ENCODE data around the gene TLR6.

The TLR6 gene

DNA sequence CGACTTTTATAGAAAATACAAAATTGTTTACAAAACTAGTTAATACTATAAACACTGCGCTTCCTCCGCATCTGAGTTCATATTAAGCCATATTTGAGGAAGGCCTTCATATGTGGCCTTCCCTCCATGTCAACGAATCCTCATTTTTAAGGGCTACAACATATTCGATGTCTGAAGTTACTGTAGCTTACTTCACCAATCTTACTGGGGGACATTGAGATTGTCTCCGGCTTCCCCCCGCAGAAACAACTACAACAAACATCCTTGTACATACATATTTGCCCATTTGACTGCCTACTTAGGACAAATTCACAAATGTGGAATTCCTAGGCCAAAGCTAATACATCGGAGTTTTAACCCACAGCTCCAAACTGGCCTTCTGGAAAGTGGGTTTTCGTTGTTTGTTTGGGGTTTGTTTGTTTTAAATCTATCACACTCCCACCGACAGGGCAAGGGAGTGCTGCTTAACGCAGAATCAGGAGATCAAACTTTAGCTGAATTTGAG lies 10.4 kb upstream of the TLR6 start:
- no peak for DNase-seq

DNA sequence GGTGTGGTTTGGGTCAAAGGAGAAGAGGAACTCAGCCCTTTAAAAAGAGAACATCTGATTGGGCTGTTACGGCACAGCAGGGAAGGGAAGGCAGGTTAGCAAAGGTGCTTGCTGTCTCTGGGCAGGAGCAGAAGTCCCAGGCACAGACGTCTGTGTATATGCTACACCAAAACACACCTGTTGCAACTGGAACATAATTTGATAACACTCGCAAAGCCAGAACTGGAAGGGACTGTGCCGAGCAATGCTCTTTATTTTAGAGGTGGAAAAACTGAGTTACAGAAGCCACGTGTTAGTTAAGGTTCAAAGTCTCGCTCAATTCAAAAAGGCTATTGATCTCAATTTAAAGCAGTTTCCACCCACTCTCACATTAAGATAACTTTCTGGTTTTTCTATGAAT lies 8.8 kb upstream of the TLR6 start:
- DNase-seq: no peak

DNA sequence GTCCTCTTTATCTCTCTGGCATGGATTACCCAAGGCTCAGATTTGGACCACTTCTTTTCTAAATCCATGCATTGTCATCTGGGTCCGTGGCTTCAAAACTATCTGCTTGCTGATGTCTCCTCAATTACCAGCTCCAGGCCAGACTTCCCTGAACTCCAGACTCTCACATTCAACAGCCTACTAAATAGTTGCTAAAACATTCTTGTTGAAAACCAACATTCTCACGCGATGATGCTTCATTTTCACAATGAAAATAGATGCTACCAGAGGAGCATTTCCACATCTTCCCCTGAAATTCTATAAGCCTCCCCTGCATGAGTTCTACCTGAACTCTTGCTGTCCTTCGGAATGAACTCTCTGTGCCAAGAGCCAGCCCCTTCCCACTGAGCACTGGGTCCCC lies 5.2 kb upstream of the TLR6 start:
- no peak for DNase-seq

GRCh38 chr4:38860788-38861424 lies 4.3 kb upstream of the TLR6 start:
- no peak for DNase-seq

GRCh38 chr4:38859501-38859900 lies 2.9 kb upstream of the TLR6 start:
- no peak for DNase-seq

DNA sequence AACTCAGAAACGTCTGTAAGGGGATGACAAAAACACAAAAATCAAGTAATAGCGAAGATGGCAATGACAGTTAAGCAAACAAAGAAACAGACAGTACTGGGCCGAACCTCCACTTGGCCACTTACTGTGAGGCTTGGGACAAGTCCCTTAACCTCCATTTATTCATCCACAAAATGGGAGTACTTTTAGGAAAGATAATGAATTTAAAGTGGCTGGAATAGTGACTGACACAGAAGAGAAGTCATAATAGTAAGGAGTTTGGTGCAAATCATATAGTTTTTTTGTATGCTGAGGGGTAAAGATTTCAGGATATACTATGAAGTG lies 1.4 kb upstream of the TLR6 start:
- DNase-seq: no peak

DNA sequence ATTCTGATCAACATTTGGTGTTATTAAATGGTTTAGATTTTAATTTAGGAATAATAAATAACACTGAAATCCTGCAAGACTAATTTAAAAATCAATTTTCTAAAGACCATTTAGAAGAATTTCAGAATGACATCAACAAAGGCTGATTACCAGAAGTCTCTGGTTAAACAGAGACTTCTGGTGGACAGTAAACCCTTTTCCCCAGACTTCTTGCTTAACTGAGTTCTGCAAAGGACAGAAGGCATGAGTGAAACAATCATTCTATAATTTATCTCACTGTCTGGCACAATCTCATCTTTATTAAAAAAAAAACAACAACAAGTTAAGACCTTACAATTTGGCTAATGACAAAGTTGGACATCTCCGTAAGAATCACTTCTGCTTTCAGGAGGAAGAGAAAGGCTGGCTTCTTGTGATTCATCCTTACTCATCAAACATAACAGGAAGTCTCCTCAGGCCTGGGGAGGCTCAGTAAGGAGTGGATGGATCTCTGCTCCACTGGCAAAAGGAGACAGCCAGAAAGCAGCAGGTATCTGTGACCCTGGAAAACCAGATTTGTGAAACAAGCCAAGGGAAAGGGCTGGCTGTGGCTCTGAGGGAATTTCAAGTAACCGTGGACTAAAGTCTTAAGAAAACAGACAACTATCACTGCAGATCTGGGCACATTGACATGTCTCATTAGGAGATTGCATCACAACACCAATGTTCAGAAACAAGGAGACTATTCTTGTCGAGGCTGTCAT lies 908 bp upstream of the TLR6 start:
- no peak for DNase-seq

DNA sequence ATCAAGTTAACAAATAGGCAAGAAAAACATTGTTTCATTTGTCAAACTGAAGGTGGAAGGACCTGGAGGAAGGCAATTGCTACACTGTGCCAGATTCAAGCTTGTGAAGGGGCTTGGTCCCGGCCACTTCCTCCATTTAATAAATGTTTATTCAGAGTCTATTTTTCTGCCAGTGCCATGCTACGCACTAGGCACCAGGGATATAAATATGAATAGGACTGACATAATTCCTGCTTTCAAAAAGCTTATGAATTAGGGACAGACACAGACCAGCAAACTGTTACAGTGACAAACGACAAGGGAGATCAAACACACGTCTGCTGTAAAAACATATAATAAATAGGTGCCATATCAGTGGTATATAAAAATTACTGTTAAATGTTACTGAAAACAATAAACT lies 571 bp downstream of the TLR6 start:
- no peak for DNase-seq

GRCh38 chr4:38855466-38855865 lies 1.2 kb downstream of the TLR6 start:
- no peak for DNase-seq

DNA sequence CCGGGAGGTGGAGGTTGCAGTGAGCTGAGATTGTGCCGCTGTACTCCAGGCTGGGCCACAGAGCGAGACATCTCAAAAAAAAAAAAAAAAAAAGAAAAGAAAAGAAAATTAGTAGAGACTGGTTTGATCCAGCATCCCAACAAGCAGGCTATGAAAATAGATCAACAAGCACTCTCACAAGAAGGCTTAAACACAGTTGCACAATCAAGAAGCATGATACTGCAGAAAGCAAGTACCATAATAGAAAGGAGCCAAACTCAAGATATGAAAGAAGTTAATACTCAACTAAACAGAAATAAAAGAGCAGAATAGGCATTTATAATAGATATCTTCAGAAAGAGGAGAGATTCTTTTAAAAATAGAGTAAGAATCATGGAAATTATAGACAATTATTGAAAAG lies 10.6 kb downstream of the TLR6 start:
- no peak for DNase-seq

GRCh38 chr4:38842994-38843393 lies 13.6 kb downstream of the TLR6 start:
- no peak for DNase-seq

DNA sequence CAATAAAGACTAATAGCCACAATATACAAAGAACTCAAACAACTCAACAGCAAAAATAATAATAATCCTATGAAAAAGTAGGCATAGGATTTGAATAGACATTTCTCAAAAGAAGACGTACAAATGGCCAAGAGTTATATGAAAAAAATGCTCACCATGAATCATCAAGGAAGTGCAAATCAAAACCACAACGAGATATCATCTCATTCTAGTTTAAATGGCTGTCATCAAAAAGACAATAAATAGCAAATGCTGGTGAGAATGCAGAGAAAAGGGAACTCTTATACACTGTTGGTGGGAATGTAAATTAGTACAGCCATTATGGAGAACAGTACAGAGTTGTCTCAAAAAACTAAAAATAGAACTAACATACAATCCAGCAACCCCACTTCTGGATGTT lies 18.8 kb downstream of the TLR6 start:
- no peak for DNase-seq

- DNase-seq: no peak
Observed at GRCh38 chr4:38837334-38837733, 19.3 kb downstream of the TLR6 start.

GRCh38 chr4:38834570-38834969 lies 22.0 kb downstream of the TLR6 start:
- DNase-seq: no peak

DNA sequence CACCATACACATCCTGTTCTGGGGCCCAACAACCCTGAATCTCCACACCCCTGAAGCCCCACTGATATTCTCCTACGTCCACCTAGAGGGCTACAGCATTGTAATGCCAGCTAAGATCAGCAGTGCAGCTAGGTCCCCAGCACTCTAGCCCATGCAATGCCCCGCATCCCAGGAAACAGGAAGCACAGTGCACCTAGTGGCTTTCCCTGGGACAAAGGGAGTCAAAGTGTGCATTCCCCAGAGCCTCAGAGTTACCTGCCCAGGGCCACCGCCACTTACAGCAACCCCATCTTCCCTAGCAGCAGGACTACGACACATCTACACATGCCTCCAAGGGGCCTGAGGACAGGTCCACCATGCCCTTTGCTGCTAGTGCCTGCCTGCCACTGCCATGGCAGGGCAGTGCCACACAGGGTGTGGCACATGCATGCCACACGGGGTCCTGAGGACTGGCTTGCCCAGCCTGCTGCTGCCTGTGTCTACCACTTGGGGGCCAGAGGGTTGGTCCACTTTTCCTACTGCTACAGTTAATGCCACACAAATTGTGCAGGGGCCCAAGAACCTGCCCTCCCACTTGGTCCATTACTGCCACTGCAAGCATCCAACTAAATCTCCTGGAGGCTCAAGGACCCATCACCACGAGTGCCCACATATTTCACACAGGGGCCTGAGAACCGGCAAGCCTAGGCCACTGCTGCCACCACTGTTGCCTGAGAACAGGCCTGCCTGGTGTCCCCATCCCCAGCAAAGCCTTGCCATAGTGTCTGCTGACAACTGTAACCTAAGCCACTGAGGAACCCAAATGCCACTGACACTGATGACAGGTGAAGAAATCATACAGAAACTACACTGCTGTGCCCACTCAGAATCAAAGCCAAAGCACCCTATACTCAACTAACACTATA lies 23.7 kb downstream of the TLR6 start:
- DNase-seq: no peak

GRCh38 chr4:38832206-38832605 lies 24.4 kb downstream of the TLR6 start:
- DNase-seq: no peak

GRCh38 chr4:38831653-38832052 lies 25.0 kb downstream of the TLR6 start:
- DNase-seq: no peak

DNA sequence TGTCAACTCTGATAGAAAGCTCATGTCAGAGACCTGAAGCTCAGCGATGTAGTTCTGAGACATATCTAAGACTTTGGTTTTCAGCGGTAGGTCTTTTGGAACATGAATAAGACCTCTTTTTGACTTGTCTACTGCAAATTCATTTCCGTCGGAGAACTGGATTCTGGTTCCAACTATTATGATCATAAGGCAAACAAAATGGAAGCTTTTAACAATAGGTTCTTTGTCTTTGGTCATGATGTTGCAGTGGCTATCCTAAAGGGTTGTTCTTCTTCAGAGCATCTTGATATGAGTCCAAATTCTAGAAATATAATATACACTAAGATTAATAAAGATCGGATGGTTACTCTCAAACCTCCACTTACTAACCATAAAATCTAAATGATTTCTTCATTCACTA lies 27.4 kb downstream of the TLR6 start:
- DNase-seq: no peak

GRCh38 chr4:38823766-38824165 lies 32.9 kb downstream of the TLR6 start:
- DNase-seq: no peak

- no peak for DNase-seq
Observed at GRCh38 chr4:38822748-38823303, 33.8 kb downstream of the TLR6 start.

DNA sequence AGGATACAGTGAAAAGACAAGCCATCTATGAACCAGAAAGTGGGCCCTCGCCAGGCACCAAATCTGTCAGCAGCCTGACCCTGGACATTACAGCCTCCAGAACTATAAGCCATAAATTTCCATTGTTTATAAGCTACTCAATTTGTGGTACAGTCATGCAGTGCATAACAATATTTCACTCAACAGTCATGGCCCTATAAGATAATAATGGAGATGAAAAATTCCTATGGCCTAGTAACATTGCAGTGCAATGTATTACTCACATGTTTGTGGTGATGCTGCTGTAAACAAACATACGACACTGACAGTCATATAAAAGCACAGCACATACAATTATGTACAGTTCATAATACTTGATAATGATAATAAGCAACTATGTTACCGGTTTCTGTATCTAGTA lies 34.9 kb downstream of the TLR6 start:
- no peak for DNase-seq

DNA sequence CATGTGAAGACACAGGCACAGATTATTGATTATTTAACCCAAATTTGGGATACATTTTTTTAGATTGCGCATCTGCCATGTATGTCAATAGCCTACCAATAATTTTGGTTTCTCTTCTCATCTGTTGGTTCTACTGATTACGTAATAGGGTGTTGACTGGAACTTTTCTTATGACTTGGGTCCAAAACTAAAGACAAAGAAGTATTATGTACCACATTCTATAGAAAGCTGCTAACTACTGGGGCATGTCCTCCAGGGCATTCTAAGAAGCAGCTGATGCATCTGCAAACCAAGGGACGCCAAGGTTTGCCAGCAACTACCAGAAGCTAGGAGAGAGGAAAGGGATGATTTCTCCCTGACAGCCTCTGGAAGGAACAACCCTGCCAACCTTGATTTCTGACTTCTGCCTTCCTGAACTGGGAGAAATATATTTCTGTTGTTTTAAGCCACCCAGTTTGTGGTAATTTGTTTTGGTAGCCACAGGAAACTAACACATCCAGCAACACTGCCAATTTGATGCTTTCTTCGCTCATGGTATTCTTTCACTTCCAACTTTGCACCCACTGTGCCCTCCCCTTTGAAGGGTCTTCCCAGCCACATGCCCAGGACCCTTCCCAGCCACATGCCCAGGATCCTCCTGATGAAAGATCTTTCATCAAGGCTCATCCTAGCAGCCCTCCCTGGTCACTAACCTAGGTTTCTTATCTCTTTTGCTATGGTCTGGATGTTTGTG lies 36.1 kb downstream of the TLR6 start:
- no peak for DNase-seq

- no peak for DNase-seq
Observed at GRCh38 chr4:38819569-38819968, 37.0 kb downstream of the TLR6 start.
